CD14-positive monocyte (primary cell): Measurements from ENCODE around the gene SOX5. TPM values are rescaled to one million over a fixed set of nuclear protein-coding genes. Genes with fewer than 3 reads are reported as not detected.

ENCODE experiments used
- DNase-seq, 3 donors: peaks; one replicate each; pipeline ENCODE4 v3.0.0-alpha.2; 2011 to 2022
- H2AFZ ChIP-seq: 2 replicates; pipeline ENCODE4 v1.6.0; 2012; ENCODE audit warnings: mild to moderate bottlenecking, low read depth, low read length, inconsistent platforms; ENCODE audit not compliant: insufficient read depth, poor library complexity, severe bottlenecking
- H3K27ac ChIP-seq, 2 donors: 1 replicate in 1 of 2; 2 replicates in 1 of 2; pipeline ENCODE4 v1.5.1; 2012 to 2013; ENCODE audit warnings: low read length in 2 of 2, control low read depth in 1 of 2, inconsistent platforms in 1 of 2, low read depth in 1 of 2, mild to moderate bottlenecking in 1 of 2
- H3K27me3 ChIP-seq, 2 donors: one replicate each; pipeline versions ENCODE4 v1.6.0 to v1.6.1; 2011 to 2013; ENCODE audit warnings: low read length in 2 of 2; ENCODE audit not compliant: control insufficient read depth in 2 of 2, insufficient read depth in 2 of 2
- H3K36me3 ChIP-seq, 2 donors: replicated peaks in 1 of 2; 1 replicate in 1 of 2; 2 replicates in 1 of 2; pipeline versions ENCODE4 v1.5.1 to v1.6.1; 2012 to 2013; ENCODE audit warnings: low read length in 2 of 2, control low read depth in 1 of 2, inconsistent platforms in 1 of 2, mild to moderate bottlenecking in 1 of 2; ENCODE audit not compliant: insufficient read depth in 2 of 2, control insufficient read depth in 1 of 2
- H3K4me1 ChIP-seq, 2 donors: 1 replicate in 1 of 2; 2 replicates in 1 of 2; pipeline versions ENCODE4 v1.5.1 to v1.6.1; 2012 to 2013; ENCODE audit warnings: low read length in 2 of 2, control low read depth in 1 of 2, inconsistent platforms in 1 of 2, mild to moderate bottlenecking in 1 of 2, moderate library complexity in 1 of 2; ENCODE audit not compliant: insufficient read depth in 2 of 2, control insufficient read depth in 1 of 2
- H3K4me2 ChIP-seq: replicated peaks from 2 replicates; pipeline ENCODE3; 2012; ENCODE audit warnings: low read length, moderate library complexity, mild to moderate bottlenecking; ENCODE audit not compliant: poor library complexity, severe bottlenecking; ENCODE audit errors: extremely low read depth
- H3K4me3 ChIP-seq, 3 experiments: fragments of 200-600 bp in 1 of 3; sonication (generic) in 1 of 3; replicated peaks in 1 of 3; 1 replicate in 2 of 3; 2 replicates in 1 of 3; pipeline ENCODE4 v1.5.1; 2011 to 2013; ENCODE audit warnings: low read length in 3 of 3, mild to moderate bottlenecking in 3 of 3, control low read depth in 2 of 3, low read depth in 2 of 3, inconsistent platforms in 1 of 3, moderate library complexity in 1 of 3
- H3K79me2 ChIP-seq: 2 replicates; pipeline ENCODE4 v1.6.0; 2012; ENCODE audit warnings: mild to moderate bottlenecking, control low read depth, inconsistent platforms, low read length, moderate library complexity; ENCODE audit not compliant: insufficient read depth
- H3K9ac ChIP-seq: 2 replicates; pipeline ENCODE4 v1.6.0; 2017; ENCODE audit warnings: low read length, mild to moderate bottlenecking; ENCODE audit not compliant: insufficient read depth, poor library complexity, severe bottlenecking
- H3K9me3 ChIP-seq, 2 donors: replicated peaks in 1 of 2; 1 replicate in 1 of 2; 2 replicates in 1 of 2; pipeline versions ENCODE4 v1.5.1 to v1.6.1; 2012 to 2013; ENCODE audit warnings: low read length in 2 of 2, control low read depth in 1 of 2; ENCODE audit not compliant: control insufficient read depth in 1 of 2, insufficient read depth in 1 of 2
- H4K20me1 ChIP-seq: 2 replicates; pipeline ENCODE4 v1.6.0; 2012; ENCODE audit warnings: mild to moderate bottlenecking, low read length, control low read depth, moderate library complexity; ENCODE audit not compliant: insufficient read depth
- H3K27ac Mint-ChIP-seq, 7 donors: one replicate each; pipeline ENCODE4 v1.8.0; 2020; ENCODE audit warnings: mild to moderate bottlenecking in 7 of 7, mixed read lengths in 7 of 7, moderate library complexity in 6 of 7, inconsistent platforms in 2 of 7
- H3K27me3 Mint-ChIP-seq, 3 donors: one replicate each; pipeline ENCODE4 v1.8.0; 2021 to 2022; ENCODE audit warnings: low read depth in 3 of 3, mild to moderate bottlenecking in 3 of 3, mixed read lengths in 3 of 3, moderate library complexity in 3 of 3, inconsistent platforms in 1 of 3
- H3K36me3 Mint-ChIP-seq, 2 donors: one replicate each; pipeline ENCODE4 v1.8.0; 2020; ENCODE audit warnings: mixed read lengths in 2 of 2, inconsistent platforms in 1 of 2, mild to moderate bottlenecking in 1 of 2
- H3K4me1 Mint-ChIP-seq: one replicate; pipeline ENCODE4 v1.8.0; 2020; ENCODE audit warnings: mild to moderate bottlenecking, mixed read lengths
- H3K4me3 Mint-ChIP-seq, 2 donors: one replicate each; pipeline ENCODE4 v1.8.0; 2020; ENCODE audit warnings: mild to moderate bottlenecking in 2 of 2, mixed read lengths in 2 of 2, moderate library complexity in 1 of 2
- H3K9me3 Mint-ChIP-seq, 7 donors: one replicate each; pipeline ENCODE4 v1.8.0; 2020 to 2022; ENCODE audit warnings: mixed read lengths in 7 of 7, mild to moderate bottlenecking in 6 of 7, moderate library complexity in 6 of 7, inconsistent platforms in 2 of 7
- WGBS: methylation state at CpG from one replicate; pipeline ENCODE4 v1.1.5; 2013; ENCODE audit warnings: missing lambda C conversion rate; ENCODE audit not compliant: insufficient coverage; 5-methylcytosine and 5-hydroxymethylcytosine counted together
- intact Hi-C, 2 donors: fragments of 100-400 bp; cut with micrococcal nuclease; formaldehyde crosslinking; loops; one replicate each; pipeline versions ENCODE4 v1.15.0 to v1.15.1; 2023
- polyA plus RNA-seq, 3 donors: library from polyadenylated mRNA; depleted of rRNA in 1 of 3; unstranded in 2 of 3; stranded (reverse) in 1 of 3; fragments of 300-500 nt in 2 of 3; fragments of >200 nt in 1 of 3; fragmentation: Illumina TruSeq in 2 of 3; gene quantifications; 1 replicate in 2 of 3; 2 replicates in 1 of 3; pipeline ENCODE4 v1.2.3, GENCODE V29; 2012 to 2021
- TF ChIP-seq, protein P1 (sequence below): fragments of 200-600 bp; IDR thresholded peaks from one replicate; pipeline ENCODE4 v1.8.0; 2022; ENCODE audit warnings: antibody characterized with exemption, mild to moderate bottlenecking

The SOX5 gene
- polyA plus RNA-seq, 3 donors = not detected

DNA sequence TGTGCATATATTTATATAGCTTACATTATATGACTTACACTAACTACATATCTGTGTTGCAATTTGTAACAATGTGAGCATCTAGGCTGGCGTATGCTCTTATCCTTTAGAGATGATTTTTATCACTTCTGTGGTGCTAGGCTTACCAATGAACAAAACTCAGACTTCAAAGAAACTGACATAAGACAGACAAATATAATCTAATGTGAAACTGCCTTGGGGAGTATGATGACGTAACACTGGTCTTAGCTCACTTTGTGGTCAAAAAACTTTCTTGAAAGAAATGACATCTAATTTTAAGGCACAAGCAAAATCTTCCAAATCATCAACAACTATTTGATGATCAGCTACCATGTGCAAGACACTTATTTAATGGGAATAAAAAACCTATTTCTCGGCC is 50.0 kb downstream of the SOX5 start:
- H3K36me3 Mint-ChIP-seq = no peaks in the 10 kb centered on the region
- intact Hi-C loops = no loop called here
- Histone ChIP-seq H3K79me2 (no peaks in the 10 kb centered on the region), H3K4me1 (no peaks in the 10 kb centered on the region), H3K27ac (no peak overlapping the region), H3K4me3 (no peak overlapping the region), H3K27me3 (no peaks in the 10 kb centered on the region), H4K20me1 (no peaks in the 10 kb centered on the region), H3K9me3 (no peaks in the 10 kb centered on the region), H3K4me2 (no peak overlapping the region), H3K36me3 (no peaks in the 10 kb centered on the region), H3K9ac (no peak overlapping the region), H2AFZ (no peak overlapping the region)
- H3K4me1 Mint-ChIP-seq = no peaks in the 10 kb centered on the region
- no CpG with 5 or more reads among the region's 3 CpGs for WGBS
- H3K27me3 Mint-ChIP-seq = no peaks in the 10 kb centered on the region
- H3K27ac Mint-ChIP-seq = no peak overlapping the region
- TF ChIP-seq, protein P1, sequence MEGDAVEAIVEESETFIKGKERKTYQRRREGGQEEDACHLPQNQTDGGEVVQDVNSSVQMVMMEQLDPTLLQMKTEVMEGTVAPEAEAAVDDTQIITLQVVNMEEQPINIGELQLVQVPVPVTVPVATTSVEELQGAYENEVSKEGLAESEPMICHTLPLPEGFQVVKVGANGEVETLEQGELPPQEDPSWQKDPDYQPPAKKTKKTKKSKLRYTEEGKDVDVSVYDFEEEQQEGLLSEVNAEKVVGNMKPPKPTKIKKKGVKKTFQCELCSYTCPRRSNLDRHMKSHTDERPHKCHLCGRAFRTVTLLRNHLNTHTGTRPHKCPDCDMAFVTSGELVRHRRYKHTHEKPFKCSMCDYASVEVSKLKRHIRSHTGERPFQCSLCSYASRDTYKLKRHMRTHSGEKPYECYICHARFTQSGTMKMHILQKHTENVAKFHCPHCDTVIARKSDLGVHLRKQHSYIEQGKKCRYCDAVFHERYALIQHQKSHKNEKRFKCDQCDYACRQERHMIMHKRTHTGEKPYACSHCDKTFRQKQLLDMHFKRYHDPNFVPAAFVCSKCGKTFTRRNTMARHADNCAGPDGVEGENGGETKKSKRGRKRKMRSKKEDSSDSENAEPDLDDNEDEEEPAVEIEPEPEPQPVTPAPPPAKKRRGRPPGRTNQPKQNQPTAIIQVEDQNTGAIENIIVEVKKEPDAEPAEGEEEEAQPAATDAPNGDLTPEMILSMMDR = no peak
- DNase-seq = no peak
- no peak overlapping the region for H3K4me3 Mint-ChIP-seq
- peaks cover 0 to 2% (median 0%) of the 10 kb centered on the region in 7 donors for H3K9me3 Mint-ChIP-seq

DNA sequence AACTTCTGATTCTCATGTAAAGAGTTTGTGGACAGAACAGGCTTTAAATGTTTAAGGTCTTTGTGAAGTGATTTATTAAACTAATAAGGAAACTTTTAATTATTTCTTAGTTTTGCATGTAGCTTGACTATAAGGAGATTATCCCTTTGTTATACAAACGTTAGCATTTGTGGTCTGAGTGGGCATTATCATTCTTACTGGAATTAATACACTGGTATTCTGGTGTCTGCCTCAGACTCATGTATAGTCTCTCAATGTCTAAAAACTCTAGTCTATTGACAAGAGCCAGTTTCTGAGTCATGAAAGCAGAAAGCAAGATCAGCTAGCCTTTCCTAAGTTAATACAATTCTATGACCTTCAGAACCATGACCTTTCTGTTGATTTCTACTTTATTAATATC is 51.3 kb downstream of the SOX5 start:
- H3K4me1 ChIP-seq = no peaks in the 10 kb centered on the region
- H3K79me2 ChIP-seq = no peaks in the 10 kb centered on the region
- no peak overlapping the region for H3K27ac ChIP-seq
- no CpG with 5 or more reads among the region's 1 CpG for WGBS
- TF ChIP-seq, protein P1 = no peak
- H3K4me3 ChIP-seq = no peak overlapping the region
- intact Hi-C loops = no loop called here
- no peak overlapping the region for H3K9ac ChIP-seq
- DNase-seq = no peak
- H3K27me3 ChIP-seq = no peaks in the 10 kb centered on the region
- Mint-ChIP-seq H3K27ac (no peak overlapping the region), H3K4me3 (no peak overlapping the region), H3K27me3 (no peaks in the 10 kb centered on the region), H3K9me3 (peaks cover 0 to 2% (median 0%) of the 10 kb centered on the region in 7 donors), H3K4me1 (no peaks in the 10 kb centered on the region), H3K36me3 (no peaks in the 10 kb centered on the region)
- no peak overlapping the region for H3K4me2 ChIP-seq
- H3K9me3 ChIP-seq = no peaks in the 10 kb centered on the region
- no peak overlapping the region for H2AFZ ChIP-seq
- no peaks in the 10 kb centered on the region for H3K36me3 ChIP-seq
- H4K20me1 ChIP-seq = no peaks in the 10 kb centered on the region
